Activated CD4-positive, alpha-beta T cell treated with anti-CD3 and anti-CD28 coated beads, Interleukin-2, amount 50 U/mL, for 1 hour (primary cell): Measurements from ENCODE around the gene KCNA5.

ENCODE experiments used
- DNase-seq: peaks from one replicate; pipeline ENCODE4 v3.0.0-alpha.2; 2020

Gene KCNA5

GRCh38 chr12:5030066-5030465 lies 13.6 kb upstream of the KCNA5 start:
- DNase-seq = no peak

GRCh38 chr12:5031242-5031641 lies 12.4 kb upstream of the KCNA5 start:
- DNase-seq = no peak

DNA sequence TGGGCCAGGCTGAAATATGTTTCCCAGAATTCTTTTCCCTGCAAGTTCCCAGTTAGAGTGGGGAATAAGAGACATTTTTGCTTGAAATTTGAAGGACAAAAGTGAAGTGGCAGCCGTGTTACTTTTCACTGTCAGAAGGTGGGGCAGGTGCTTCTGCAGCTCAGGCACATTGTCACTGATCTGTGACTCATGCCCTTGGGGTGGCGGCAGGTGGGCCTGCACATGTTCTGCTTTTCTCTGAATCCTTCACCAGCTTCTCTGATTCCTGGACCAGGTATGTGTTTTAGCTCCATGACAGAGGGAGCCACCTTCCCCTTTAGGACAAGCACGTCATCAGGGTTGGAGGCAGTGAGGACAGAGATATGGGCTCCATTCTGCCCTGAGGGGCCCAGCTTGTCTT lies 11.7 kb upstream of the KCNA5 start:
- DNase-seq = no peak

- DNase-seq = no peak
Observed at GRCh38 chr12:5032821-5033220, 10.9 kb upstream of the KCNA5 start.

- no peak for DNase-seq
Observed at GRCh38 chr12:5033883-5034282, 9.8 kb upstream of the KCNA5 start.

DNA sequence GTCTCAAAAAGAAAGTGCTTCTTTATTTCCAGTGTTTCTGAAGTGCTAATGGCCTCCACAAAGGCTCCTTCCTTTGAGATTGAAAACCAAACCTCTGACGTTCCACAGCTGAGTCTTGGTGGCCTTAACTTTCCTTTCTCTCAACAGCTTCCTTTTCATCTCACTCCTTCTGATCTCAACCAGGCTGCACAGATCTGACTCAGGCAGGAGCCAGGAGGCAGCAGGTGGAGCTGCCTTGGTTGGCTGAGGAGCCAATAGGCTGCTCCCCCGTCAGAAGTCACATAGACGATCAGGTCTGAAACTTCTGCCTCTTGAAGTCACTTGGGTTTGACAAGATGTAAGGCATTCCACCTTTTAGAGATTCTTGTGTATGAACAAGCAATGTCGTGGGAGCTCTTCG lies 9.1 kb upstream of the KCNA5 start:
- no peak for DNase-seq

DNA sequence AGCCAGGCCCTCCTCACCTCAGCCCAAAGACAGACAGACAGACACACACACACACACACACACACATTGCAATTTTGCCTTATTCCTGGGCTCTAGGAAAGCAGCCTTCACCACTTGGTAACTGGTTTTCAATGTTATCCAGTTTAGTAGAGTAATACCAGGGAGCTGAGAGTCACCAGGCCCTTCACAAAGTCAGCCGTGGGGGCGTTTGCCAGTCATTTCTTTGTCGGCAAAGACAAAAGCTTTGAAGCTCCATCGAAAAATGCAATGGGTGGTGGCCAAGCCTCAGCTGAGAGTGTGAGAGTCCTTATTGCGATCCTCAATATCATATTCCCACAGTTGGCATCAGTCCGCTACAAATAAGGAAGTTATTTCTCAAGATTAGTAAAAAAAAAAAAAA lies 8.1 kb upstream of the KCNA5 start:
- no peak for DNase-seq

- no peak for DNase-seq
Observed at GRCh38 chr12:5036031-5036430, 7.6 kb upstream of the KCNA5 start.

GRCh38 chr12:5037795-5038357 lies 5.8 kb upstream of the KCNA5 start:
- no peak for DNase-seq

GRCh38 chr12:5038781-5039311 lies 4.8 kb upstream of the KCNA5 start:
- no peak for DNase-seq

DNA sequence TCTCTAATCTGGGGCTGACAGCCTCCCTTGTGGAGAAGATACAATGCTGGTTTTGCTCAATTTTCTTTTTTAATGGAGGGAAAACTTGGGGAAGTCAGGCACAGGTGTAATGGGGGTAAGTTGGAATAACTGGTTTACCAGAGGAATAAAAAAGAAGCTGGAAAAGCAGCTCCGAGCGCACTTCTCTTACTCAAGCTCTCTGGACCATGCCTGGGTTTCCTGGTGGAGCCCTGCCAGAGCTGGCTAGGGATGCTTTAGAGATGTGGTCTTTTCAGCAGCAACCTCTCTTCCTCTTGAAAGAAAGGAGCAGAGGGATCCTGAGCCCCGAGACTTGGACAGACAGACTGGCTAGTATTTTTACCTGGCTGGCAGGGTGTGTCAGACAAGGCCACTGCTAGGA lies 3.9 kb upstream of the KCNA5 start:
- no peak for DNase-seq

DNA sequence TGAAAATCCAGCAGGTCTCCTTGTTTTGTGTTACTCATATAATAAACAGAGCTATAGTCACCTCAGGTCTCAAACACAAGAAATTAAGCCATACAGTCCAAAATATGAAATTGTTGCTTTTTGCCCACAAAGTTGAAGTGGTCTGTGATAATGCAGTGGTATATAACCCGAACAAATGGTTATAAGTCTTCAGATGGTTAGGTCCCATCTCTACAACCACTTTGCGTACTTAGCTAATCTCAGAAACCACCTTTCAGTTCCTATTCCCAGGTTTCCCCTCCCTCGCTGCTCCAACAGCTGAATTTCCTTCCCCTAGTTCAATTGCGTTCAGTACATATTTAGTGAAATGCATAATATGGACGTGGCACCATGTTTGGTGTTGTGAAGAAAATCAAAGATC lies 3.3 kb upstream of the KCNA5 start:
- DNase-seq = no peak

DNA sequence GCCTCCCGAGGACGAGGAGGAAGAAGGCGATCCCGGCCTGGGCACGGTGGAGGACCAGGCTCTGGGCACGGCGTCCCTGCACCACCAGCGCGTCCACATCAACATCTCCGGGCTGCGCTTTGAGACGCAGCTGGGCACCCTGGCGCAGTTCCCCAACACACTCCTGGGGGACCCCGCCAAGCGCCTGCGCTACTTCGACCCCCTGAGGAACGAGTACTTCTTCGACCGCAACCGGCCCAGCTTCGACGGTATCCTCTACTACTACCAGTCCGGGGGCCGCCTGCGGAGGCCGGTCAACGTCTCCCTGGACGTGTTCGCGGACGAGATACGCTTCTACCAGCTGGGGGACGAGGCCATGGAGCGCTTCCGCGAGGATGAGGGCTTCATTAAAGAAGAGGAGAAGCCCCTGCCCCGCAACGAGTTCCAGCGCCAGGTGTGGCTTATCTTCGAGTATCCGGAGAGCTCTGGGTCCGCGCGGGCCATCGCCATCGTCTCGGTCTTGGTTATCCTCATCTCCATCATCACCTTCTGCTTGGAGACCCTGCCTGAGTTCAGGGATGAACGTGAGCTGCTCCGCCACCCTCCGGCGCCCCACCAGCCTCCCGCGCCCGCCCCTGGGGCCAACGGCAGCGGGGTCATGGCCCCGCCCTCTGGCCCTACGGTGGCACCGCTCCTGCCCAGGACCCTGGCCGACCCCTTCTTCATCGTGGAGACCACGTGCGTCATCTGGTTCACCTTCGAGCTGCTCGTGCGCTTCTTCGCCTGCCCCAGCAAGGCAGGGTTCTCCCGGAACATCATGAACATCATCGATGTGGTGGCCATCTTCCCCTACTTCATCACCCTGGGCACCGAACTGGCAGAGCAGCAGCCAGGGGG lies 979 bp downstream of the KCNA5 start:
- no peak for DNase-seq

DNA sequence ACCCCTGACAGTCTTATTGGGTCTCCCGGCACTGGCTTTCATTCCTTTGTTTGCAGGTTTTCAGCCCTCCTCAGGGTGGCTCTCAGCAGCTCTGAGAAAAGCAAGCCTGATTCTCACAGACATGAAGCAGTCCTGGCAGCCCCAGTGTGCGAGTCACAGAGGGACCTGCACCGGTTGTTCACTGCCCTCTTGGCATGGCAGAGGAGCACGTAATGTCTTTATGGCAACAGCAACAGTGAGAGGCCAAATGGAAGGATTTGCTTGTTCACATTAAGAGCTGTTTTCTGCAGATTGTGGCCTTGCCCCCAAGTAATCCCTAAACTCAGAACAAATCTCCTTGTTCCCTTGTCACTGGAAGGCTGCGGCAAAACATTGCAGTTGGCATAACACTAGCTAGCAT lies 3.4 kb downstream of the KCNA5 start:
- DNase-seq = no peak

DNA sequence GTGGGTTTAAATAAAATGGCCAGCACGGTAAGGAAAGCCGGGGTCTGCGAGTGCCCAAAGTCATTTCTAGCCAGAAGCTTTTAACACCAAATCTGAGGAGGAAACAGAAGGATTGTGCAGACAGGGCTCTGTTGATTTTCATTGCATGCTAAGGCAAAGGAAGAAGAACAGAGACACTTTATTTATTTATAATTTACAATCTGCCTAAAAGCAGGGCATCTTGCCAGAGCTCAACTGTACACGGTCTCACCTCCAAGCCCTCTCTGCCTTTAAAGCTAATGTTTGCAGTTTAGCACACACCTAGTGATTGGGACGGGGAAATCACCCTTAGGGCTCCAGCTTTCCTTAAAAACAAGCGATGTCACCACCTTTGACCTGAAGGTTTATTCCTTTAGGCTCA lies 4.0 kb downstream of the KCNA5 start:
- DNase-seq = no peak

DNA sequence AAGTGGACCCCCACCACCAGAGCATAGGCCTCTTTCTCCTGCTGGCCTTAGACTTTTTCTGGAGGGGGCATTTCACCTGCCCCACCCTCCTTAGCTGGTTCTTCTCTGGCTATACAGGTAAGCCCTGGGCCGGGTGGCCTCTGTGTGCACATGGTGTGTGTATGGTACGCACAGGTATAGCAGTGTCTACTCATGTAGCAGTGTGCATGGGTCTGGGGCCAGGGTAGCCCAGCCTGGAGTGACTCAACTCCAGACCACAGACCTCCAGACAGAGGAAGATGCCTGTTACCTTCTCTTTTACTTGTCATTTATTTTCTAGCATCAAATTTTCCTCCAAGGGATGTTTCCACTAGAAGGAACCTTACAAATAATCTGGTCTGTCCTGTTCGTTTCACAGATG lies 6.9 kb downstream of the KCNA5 start:
- no peak for DNase-seq

DNA sequence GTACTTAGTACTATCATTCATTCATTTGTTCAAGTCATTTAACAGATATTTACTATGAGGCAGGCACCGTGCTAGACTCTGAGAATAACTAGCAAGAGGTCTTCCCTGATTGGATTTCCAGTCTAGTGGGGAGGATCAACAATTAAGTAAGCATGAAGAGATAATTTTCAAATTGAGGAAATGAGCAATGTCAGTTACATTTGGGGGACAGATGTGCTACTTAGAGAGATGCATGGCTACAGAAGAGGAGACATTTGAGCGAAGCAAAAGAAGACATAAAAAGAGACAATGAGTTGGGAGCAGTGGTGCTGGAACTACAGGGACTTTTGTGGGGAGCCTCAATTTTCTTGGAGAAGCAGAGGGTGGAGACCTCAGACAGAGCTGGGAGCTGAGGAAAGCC lies 7.7 kb downstream of the KCNA5 start:
- no peak for DNase-seq

GRCh38 chr12:5051913-5052312 lies 8.2 kb downstream of the KCNA5 start:
- no peak for DNase-seq

GRCh38 chr12:5052348-5052747 lies 8.7 kb downstream of the KCNA5 start:
- DNase-seq = no peak

- no peak for DNase-seq
Observed at GRCh38 chr12:5059358-5059757, 15.7 kb downstream of the KCNA5 start.

DNA sequence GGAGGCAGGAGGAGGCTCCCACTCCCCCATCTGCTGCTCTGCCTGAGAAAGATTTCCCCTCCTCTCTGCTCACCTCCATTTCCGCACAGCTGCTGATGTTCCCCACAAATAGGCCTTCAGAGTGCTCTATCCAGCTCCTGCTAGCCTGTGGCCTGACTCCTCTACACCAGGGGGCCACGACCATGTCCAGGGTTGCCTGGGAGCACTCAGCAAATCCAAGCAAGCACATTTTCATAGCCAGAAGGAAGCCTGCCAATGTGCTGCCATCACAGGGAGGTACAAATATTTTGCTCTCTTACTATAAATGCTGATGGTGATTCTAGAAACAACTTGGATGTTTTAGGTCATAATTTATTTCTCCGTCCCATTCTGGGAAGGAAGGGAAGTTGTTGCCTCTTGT lies 17.3 kb downstream of the KCNA5 start:
- no peak for DNase-seq

DNA sequence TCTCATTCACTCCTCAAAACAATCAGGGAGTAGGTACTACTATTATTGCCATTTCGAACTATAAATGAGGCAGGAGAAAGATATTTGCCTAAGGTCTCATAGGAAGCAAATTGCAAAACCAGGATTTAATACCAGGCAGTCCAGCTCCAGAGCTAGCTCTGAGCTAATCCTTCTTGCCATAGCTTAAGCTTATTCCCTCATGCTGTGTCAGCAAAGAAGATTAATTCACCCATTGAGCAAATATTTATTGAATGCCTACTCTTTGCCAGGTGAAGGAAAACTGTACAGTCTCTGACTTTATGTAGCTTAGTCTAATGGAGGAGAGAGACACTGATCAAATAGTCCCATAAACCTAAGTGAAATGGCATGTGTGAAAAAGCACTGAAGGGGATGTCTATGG lies 19.5 kb downstream of the KCNA5 start:
- DNase-seq = no peak

DNA sequence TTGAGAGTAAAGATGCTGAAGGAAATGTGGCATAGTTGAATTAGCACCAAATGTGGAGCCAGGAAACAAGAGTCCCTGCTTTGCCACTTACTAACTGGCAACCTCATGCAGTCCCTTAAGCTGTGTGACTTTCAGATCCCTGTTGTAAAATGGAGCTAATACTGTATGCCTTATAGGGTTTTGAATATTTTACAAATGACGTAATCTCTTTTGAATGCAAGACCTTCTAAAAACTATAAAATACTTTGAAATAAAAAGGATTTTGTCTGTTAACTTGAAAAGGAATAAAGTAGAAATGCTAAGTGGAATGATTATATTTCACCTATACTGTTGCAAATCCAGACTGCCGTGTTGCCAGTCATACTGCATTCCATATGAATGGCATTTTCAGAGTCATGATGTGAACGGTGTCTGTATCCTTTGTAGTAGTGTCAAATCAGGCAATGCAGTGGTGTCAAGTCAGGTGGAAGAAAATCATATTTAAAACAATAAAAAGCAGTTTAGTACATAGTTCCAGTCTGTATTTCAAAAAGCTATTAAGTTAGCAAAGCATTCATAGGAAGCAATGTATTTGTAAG lies 21.3 kb downstream of the KCNA5 start:
- DNase-seq = no peak

DNA sequence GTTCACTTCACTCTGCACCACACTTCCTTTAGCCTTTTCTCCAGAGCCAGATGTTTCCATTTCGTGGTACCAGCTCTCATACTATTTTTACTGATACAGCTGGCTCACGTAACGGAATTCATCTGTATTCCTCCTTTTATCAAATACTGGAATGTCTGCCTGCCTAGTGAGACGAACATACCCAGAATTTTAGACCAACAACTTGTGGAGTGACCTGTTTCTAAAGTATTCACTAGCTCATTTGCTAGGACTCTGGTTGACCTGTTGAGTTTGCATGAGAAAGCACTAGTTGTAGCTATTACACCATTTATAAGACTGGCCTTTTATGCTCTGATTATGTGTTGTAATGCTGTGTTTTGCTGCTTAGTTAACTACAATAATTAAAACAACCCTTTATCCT lies 22.6 kb downstream of the KCNA5 start:
- DNase-seq = no peak
